Measurements from ENCODE around the gene CEPT1.

Gene CEPT1

GRCh38 chr1:111193712-111194480, 53.9 kb downstream of the CEPT1 start:
- no peak for DNase-seq (ENCODE audit: low read depth)

GRCh38 chr1:111195002-111195684, 55.1 kb downstream of the CEPT1 start:
- no peak for DNase-seq (ENCODE audit: low read depth)

DNA sequence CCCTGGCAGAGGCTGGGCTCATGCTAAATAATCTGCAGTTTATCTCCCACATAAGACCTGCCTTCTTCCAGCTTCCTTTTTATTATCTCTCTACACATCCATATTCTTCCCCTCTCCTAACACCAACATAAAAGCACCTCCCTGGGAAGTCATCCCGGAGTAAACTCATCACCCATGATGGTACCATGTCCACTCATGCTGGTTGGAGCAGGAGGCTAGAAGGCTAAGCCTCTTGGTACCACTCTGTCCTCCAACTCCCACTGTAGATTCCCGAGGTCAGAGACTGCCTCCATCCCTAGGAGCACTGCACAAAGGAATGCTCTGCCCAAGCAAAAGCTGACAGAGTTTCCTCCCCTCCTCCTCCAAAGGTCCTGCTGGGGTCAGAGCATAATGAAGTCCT, 56.2 kb downstream of the CEPT1 start:
- DNase-seq (ENCODE audit: low read depth): no peak

DNA sequence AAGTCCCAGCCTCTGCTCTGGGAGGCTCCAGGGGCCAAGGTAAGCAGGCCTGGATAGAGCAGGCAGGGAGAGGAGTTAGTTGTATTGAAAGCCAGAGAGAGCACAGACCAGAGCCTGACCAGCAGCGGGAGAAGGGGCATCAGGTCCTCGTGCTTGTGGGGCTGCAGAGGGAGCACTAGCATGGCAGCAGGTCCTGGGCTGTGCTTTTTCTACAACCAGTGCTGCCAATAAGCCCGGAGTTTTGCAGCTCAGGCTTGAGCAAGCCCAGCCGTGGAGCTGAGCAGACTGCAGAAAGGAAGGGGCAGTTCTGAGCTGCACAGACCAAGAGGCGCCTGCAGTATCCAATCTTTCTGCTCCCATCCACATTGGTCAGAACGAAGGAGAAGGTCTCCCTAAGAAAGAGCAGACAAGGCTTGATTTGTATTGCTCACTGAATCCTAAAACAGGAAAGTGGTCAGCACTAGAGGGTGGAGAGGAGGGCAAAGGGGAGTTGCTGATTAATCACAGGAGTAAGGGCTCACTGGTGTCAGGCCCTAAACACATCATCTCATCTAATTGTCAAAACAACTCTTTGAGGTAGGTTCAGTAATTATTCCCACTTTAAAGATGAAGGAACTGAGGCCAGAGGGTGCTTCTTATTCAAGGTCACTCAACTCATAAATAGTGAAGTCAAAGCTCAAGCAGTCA, 57.7 kb downstream of the CEPT1 start:
- DNase-seq (ENCODE audit: low read depth): peak; percentile 65

- DNase-seq (ENCODE audit: low read depth): no peak
Observed at GRCh38 chr1:111198836-111199235, 58.8 kb downstream of the CEPT1 start.

GRCh38 chr1:111199329-111199728, 59.3 kb downstream of the CEPT1 start:
- no peak for DNase-seq (ENCODE audit: low read depth)

DNA sequence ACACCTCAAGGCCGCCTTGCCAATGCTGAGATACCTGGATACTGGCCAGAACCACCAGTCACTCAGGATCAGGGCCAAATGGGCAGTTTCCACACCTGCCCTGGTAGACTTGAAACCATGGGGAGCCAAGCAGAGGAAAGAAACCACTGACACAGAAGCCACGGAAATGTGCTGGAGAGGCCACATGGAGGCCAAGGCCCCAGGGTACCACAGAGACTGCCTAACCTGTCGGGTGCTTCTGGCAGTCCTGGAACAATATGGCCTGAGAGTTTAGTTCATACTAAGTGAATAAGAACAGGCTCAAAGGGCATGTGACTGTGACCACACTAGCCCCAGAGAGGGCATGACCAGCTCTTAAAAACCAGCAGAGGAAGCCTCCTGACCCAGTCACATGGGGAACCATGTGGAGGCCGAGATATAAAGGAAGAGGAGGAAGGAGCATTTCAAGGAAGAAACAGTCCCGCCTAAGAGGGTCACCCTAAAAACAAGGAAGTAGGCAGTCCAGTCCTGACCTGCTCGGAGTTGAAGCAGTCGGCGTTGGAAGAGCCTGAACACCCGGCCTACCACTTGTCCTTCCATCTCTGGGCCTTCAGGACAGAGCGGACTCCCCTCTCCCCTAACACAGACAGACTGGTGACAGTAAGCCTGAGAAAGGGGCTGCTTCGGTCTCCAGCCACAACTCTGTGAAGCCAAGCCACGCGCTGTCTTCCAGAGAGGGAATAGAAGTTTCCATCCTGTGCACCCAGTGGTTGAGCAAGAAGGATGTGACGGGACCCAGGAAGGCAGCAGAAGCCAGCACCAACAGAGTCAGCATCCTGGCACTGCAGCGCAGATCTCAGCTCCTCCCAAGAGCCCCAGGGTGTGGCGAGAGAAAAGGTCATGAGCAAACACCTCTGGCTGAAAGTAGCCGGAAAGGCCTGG, 60.1 kb downstream of the CEPT1 start, which contains the start of gene DENND2D:
TSS of gene DENND2D (minus strand) at position 766 of the 921 bp plus-strand sequence. CDS start at position 579, 187 bp downstream.
- DNase-seq (ENCODE audit: low read depth): no peak

GRCh38 chr1:111200802-111201161, 60.8 kb downstream of the CEPT1 start:
- no peak for DNase-seq (ENCODE audit: low read depth)

DNA sequence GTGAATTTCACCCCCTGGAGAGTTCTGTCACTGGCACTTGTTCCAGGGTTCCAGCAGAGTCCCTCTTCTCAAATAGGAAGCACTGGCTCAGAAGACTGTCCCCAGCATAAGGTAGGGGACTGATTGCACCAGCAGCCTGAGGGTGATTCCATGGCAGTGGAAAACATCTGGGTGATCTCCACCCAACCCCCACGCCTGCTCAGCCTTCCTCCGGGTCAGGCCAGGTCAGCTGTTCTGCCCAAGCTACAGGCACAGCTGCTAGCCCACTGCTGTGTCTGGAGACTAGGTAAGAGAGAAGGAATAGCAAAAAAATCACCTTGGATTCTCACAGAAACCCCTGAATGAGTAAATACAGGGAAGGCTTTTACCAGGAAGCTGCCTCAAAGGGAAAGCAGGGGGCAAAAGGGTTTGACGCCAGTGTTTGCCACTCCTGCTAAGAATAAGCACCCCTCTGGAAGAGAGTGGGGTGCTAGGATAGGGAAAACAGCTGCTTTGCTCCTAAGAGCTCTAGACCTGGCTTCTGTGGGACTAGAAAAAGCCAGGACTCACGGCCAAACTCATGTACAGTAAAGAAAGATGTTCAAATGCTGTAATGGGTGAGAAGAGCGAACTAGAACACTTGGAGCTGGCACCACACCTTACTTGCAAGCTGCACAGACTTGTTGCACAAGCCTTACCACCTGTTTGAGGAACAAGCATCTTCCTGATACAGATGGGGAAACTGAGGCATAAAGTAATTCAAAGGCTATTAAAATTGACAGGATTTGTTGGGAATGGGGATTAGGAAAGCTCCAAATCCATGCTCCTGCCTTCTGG, 61.5 kb downstream of the CEPT1 start:
- DNase-seq (ENCODE audit: low read depth): no peak

DNA sequence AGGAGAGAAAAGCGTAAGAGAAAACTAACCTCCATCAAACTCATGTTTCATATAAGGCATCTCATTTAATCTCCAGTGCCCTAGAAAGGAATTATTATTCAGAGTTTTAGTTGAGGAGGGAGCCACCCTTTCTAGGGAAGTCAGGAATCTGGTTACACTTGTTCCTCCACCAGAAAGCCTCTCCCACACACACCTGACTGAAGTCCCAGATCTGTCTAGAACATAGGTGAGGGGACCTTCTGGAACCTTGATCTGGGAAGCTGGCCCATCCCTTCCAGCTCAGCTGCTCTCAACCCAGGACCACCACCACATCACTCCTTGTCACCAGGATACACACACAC, 62.3 kb downstream of the CEPT1 start:
- DNase-seq (ENCODE audit: low read depth): no peak

DNA sequence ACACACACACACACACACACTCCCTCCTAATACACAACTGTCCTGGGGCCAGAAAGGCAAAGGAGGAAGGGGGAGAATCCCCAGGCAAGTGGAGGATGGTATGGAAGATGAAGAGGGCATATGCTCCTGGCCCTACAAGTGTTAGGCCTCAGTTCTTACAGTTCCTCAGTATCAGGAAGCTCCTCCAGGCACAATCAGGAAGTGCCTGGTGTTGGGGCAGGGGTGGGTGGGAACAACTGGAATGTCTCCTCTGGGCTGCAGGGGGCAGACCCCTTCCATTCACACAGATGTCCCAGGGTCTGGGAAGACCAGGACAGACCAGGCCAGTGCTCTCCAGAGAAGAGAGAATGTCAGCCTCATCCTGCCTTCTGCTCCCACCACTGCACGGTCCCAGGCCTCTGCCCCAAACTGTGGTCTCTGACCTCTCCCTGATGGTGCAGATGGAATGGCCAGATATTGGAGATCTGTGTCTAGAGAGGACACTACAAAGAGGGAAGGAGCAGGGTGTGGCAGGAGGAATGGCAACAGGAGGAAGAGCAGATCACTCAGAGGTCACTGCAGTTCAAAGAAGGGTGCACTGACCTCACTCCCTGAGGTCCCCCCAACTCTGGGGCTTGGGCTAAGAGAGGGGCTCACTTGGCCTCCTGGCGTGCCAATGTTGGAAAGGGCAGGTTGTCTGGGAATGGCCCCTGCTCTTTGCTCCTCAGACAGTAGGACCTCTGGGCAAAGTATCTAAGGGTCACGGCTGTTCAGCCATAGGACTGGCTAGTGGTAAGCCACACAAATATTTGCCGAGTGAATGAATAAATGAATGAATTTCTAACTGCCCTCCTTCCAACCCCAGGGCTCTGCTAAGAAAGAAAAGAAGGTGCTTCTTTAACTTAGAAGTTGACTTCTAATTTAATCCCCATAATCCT, 62.9 kb downstream of the CEPT1 start:
- no peak for DNase-seq (ENCODE audit: low read depth)

DNA sequence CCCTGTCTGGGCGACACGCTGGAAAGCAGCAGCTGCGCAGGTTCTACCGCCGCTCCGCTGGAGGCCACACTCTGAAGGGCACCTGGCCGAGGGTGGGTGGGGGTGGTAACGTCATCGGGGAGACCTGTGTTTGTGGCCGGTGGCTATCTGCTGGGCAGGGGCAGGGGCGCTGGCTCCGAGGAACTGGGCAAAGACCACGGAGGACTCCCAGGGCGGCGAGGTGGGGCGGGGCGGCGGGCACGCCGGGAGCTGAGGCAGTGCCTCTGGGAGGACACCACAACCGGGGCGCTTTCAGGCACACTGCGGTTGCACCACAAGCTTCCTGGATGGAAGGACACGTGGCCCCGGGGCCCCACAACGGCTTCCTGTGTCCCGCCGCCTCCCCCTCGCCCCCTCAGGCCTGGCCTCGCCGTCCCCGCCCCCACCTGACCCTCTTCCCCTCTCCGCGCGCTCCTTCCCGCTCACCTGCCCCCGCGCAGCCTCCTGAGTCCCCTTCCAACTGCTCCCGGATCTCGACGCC, 63.7 kb downstream of the CEPT1 start:
- peak; percentile 69 for DNase-seq (ENCODE audit: low read depth)

DNA sequence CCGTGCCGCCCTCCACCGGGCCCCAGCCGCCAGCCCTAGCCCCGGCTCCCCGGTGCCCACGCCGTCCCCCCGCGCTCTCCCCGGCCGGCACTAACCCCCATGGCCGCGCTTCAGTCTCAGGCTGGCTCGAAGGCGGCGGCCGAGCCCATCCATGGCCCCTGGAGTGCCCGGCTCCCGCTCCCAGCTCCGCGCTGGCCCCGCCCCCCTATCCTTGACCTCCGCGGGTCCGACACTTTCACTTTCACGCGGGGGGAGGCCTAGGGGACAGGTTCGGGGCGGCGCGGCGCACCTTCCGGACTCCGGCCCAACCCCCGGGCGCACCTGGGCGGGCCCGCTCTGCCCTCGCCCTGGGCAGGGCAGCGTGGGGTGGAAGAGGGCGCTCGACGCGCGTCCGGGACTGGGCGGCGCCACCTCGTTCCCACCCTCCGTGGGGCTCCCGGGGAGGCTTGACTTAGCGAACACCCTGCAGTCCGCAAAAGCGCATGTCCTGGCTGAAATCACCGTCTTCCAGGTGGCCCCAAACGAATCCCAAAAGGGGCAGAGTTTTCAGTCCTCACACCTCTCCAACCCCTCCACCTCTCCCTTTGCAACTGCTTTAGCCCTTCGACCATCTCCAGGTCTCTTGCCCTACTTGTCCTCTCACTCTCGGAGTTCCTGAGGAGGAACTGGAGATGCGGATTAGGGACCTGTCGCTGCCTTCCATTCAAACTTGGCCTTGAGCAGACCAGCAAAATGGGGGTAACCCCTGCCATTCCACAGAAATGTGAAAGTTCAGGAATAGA, 64.4 kb downstream of the CEPT1 start:
- DNase-seq (ENCODE audit: low read depth): peak; percentile 51

- DNase-seq (ENCODE audit: low read depth): no peak
Observed at GRCh38 chr1:111204983-111205713, 65.1 kb downstream of the CEPT1 start.

GRCh38 chr1:111205714-111206050, 65.7 kb downstream of the CEPT1 start:
- DNase-seq (ENCODE audit: low read depth): no peak

DNA sequence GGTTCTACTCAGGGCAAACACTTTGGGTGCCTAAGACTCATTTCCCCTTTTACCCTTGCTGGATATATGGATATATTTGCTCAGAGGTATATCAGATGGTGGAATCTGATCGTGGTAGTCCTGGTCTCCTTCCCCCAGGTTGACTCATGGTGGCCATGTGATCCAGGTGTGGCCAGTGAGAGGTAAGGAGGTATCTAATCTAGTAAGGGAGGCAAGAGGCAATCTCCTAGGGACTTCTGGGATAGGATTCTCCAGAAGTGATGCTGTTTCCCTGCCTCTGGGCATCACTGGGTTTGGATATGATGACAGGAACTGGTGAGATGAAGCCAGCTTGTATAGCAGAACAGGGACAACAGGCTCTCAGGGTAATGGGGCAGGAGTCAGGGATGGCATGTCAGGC, 68.9 kb downstream of the CEPT1 start:
- DNase-seq (ENCODE audit: low read depth): no peak

GRCh38 chr1:111209622-111210021, 69.6 kb downstream of the CEPT1 start:
- DNase-seq (ENCODE audit: low read depth): no peak

DNA sequence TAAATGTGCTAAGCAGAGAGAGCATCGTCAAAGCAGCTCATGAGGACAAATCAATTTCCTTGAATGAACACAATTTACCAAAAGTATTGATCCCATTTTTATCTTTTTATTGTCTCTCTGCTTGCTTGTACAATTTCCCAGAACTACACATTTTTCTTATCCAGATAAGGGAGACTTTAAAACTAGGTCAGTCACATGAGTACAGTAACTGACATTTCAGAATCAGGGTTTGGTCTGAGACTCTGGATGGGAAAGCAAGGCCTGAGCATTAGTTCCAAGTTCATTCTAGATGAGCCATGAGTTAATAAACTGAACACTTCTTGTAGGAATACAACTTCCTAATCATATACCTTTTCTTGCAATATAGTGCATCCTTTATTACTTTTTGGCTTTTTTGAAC, 71.9 kb downstream of the CEPT1 start:
- DNase-seq (ENCODE audit: low read depth): no peak
